ENCODE data around the gene MARK3.

GRCh38 chr14:103448097-103448496 is 62.9 kb downstream of the MARK3 start:
- TF ChIP-seq SUZ12 (IDR thresholded peaks at IDR 0.05) = no peak
- TF ChIP-seq BHLHE40 (IDR thresholded peaks at IDR 0.05; ENCODE audit: borderline replicate concordance) = no peak
- no peak for TF ChIP-seq SP1 (IDR thresholded peaks at IDR 0.05)
- no peak for TF ChIP-seq FOXM1 (IDR thresholded peaks at IDR 0.05; ENCODE audit: borderline replicate concordance)
- no peak for TF ChIP-seq LEF1 (IDR thresholded peaks at IDR 0.05; ENCODE audit: borderline replicate concordance)
- TF ChIP-seq HDGF (IDR thresholded peaks at IDR 0.05; ENCODE audit: borderline replicate concordance) = no peak
- TF ChIP-seq TARDBP (IDR thresholded peaks at IDR 0.05) = no peak
- TF ChIP-seq FOXK2 (IDR thresholded peaks at IDR 0.05) = no peak
- TF ChIP-seq FOXA1 (IDR thresholded peaks at IDR 0.05) = no peak
- TF ChIP-seq NFRKB (IDR thresholded peaks at IDR 0.05) = no peak
- no peak for TF ChIP-seq ARNT (IDR thresholded peaks at IDR 0.05)
- TF ChIP-seq L3MBTL2 (conservative IDR thresholded peaks at IDR 0.05) = no peak
- TF ChIP-seq CTBP1 (IDR thresholded peaks at IDR 0.05; ENCODE audit: borderline replicate concordance) = no peak
- TF ChIP-seq PKNOX1 (IDR thresholded peaks at IDR 0.05) = no peak

All from HEK293T (cell line).